Stimulated activated CD4-positive, alpha-beta T cell treated with anti-CD3 and anti-CD28 coated beads, Interleukin-2, amount 100 ng/mL, for 24 hours (primary cell): ENCODE results near the gene HELZ2.
"Not testable (repeated sequence)": the region's sequence is repeated elsewhere in the genome, so short reads cannot be mapped to it uniquely, and the experiment has no call there.

Experiments
- DNase-seq, 2 donors: peaks; one replicate each; pipeline ENCODE4 v3.0.0-alpha.2; 2020

Gene HELZ2

GRCh38 chr20:63564036-63564810 is 9.8 kb downstream of the HELZ2 start:
- DNase-seq: no peak

GRCh38 chr20:63563225-63563935 is 10.7 kb downstream of the HELZ2 start:
- no peak for DNase-seq

- no peak for DNase-seq
These were observed 11.4 kb downstream of the HELZ2 start for GRCh38 chr20:63562461-63563224.

DNA sequence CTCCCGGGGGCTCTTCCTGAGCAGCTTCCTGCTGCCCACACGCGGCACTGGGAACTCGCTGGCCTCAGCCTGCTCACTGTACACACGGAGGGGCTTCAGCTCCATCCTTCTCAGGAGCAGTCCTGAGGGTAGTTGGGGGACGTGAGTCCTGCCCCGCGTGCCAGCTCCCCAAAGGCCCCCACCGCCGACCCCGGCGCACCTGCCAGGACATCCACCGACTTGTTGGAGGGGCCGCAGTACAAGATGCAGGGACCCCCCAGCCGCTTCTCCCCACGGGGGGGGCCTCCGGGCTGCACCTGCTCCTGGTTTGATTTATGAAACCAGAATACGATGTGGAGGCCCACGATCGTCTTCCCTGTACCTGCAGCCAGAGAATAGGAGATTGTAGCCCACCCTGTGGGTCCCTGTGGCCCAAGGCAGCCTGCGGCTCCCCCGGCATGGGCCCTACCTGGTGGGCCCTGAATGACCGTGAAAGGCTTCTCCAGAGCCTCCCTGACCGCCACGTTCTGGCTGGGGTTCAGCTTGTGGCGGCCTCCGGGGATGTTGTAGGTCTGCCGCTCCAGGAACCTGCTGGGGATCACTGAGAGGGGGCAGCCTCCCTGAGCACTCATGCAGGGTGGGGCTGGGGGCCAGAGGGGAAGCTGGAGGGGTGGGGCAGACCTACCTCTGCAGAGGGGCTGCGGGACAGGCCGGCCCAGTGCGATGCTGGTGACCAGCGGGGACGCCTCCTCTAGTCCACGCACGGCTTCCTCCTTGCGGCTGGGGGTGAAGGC is 12.2 kb downstream of the HELZ2 start:
- no peak for DNase-seq

GRCh38 chr20:63560856-63561609 is 13.0 kb downstream of the HELZ2 start:
- DNase-seq: no peak

DNA sequence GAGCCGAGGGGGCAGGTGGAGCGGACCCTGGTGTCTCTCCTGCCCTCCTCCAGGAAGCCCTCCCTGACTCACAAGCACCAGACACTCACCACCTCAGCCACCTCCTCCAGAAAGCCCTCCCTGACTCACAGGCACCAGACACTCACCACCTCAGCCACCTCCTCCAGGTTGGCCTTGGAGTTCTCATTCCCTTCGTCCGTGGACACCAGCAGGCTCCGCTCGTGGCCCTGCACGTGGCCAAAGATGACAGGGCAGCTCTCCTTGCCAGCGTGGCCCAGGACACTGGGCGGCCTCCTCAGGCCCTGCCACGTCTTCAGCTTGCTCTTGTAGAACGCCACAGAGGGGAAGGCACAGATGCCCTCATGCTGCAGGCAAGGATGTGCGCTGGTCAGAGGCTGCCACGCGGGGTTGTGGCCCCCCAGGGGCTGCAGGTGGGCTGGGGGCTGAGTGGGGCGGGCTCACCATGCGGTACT is 13.7 kb downstream of the HELZ2 start:
- no peak for DNase-seq

GRCh38 chr20:63559485-63560332 is 14.3 kb downstream of the HELZ2 start:
- not testable (repeated sequence) for DNase-seq

GRCh38 chr20:63558804-63559484 is 15.1 kb downstream of the HELZ2 start:
- DNase-seq: no peak

DNA sequence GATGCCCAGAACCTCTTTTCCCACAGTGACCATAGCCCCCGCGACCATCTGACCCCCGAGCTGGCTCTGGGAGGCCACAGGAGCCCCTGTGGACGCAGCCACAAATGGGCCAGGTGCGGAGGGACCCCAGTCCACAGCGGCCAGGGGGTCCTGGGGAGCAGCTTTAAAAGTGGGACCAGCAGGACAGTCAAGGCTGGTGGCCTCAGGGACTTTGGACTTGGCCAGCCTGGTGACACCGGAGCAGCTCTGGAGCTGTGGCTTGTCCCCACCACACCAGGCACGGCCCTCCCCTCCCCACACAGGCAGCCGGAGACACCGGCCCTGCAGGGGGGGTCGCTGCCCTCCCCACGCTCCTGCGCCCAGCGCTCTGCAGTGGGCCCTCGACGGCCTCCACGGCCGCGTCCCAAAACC is 16.6 kb downstream of the HELZ2 start:
- no peak for DNase-seq

DNA sequence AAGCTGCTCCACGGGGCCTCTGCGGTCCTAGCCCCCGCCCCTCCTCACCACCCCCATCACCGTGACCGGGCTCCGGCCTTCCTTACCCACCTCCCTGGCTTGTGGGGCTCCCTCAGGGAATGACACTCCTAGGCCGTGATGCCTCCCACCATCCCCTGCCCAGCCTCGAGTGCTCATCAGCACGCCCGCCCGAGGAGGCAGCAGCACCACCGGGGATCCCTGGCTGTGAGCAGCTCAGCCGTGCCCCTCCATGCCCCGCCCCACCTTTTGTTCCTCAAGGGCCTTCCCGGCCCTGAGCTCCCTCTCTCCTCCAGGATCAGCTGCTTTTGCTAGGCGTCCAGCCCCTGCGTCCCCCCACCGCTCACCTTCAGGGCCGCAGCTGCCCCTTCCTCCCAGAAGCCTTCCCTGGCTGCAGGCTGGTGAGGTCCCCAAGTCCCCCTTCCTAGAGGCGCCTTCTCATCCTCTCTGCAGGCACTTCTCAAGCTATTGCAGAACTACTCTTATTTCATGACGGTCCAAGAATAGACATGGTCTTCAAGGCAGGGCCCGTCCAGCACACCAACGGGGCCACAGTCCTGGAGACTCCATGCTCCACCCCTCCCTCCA is 17.1 kb downstream of the HELZ2 start:
- no peak for DNase-seq

DNA sequence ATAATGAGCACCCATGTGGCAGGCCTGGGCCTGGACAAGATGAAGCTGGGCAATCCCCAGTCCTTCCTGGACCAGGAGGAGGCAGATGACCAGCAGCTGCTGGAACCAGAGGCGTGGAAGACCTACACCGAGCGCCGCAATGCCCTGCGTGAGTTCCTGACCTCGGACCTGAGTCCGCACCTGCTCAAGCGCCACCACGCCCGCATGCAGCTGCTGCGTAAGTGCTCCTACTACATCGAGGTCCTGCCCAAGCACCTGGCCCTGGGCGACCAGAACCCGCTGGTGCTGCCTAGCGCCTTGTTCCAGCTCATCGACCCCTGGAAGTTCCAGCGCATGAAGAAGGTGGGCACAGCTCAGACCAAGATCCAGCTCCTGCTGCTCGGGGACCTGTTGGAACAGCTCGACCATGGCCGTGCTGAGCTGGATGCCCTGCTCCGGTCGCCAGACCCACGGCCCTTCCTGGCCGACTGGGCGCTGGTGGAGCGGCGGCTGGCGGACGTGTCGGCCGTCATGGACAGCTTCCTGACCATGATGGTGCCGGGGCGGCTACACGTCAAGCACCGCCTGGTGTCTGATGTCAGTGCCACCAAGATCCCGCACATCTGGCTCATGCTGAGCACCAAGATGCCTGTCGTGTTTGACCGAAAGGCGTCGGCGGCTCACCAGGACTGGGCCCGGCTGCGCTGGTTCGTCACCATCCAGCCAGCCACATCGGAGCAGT is 18.2 kb downstream of the HELZ2 start:
- DNase-seq: no peak

GRCh38 chr20:63554361-63555278 is 19.4 kb downstream of the HELZ2 start:
- no peak for DNase-seq

DNA sequence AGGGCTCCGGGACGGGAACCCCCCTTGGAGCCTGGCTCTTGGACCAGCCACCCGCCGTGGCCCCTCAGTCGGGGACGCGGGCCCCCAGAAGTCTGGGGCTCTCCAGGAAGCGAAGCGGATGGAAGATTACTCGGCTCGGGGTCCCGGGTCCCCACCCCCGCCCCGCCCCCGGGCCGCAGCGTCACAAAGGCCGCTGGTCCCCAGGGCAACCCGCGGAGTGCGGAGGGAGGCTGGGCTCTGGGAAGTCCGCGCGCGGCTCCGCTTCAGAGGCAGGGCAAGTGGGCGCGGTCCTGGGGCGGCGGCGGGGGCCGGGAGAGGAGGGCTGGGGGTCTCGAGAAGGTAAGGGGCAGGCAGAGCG is 20.1 kb downstream of the HELZ2 start, which contains the start of gene FNDC11:
Gene FNDC11, plus strand, starts transcription at position 227 of the 358 bp plus-strand sequence. CDS start 1,505 bp downstream, outside the sequence.
- peak; percentile 47 to 50 for DNase-seq

GRCh38 chr20:63553251-63553932 is 20.6 kb downstream of the HELZ2 start:
- peak; percentile 83 to 90 for DNase-seq

DNA sequence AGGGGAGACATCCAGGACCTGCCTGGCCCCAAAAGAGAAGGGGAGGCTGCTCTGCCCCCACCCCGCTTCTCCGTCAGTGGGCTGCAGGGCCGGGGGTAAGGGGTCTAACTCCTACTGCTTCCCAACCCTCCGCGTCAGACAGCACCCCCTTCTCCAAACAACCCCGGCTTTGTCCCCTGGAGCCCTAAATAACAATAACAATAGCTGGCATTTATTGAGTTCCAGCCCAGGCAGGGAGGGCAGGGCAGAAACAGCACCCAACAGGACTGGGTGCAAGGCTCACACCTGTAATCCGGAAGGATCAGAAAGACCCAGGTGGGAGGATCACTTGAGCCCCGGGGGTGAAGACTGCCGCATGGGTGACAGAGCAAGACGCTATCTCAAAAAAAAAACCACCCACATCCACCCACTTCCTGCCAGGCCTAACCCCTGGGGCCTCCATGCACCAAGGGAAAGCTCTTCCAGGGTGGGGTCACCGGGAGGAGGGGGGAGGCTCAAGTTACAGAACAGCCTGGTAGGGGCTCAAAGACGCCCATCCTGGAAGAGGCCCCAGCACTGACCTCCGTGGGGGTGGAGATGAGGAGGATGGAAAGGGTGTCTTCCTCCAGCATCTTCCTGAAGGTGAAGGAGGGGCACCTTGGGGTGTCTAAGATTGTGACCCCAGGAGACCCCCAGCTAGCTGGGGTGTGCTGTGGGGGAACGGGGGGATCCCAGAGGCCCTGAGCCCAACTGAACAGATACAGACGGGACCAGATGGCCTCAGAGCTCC is 21.4 kb downstream of the HELZ2 start:
- peak in 1 of 2 donors; percentile 25 for DNase-seq

DNA sequence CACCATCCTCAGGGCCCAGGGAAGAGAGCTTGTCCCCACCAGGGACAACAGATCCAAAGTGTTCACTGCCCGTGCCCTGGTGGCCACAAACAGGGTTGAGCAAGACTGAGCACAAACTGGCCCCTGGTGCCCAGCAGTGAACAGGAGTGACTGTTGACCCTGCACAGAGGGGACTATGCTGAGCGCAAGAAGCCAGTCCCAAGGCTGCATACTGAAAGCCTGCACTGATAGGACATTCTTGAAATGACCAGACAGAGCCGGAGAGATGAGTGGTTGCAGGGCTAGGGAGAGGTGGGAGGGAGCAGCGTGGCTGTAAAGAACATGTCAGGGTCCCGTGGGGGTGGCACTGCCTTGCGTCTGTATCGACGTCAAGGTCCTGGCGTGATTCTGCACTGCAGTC is 23.0 kb downstream of the HELZ2 start:
- no peak for DNase-seq
